Liver (tissue), 3 donors: ENCODE data around the gene EHBP1.

ENCODE experiments used
- EGR1 ChIP-seq, 2 donors: IDR thresholded peaks; 2 replicates each; pipeline ENCODE4 v1.6.1; 2016 to 2018; ENCODE audit warnings: antibody characterized with exemption in 2 of 2, low read depth in 2 of 2
- GABPA ChIP-seq, 2 donors: IDR thresholded peaks in 1 of 2; conservative IDR thresholded peaks in 1 of 2; 2 replicates each; pipeline ENCODE4 v1.6.1; 2016; ENCODE audit warnings: antibody characterized with exemption in 2 of 2, mild to moderate bottlenecking in 1 of 2, moderate library complexity in 1 of 2
- JUND ChIP-seq, 2 donors: IDR thresholded peaks; 2 replicates each; pipeline ENCODE4 v1.6.1; 2016; ENCODE audit warnings: antibody characterized with exemption in 2 of 2
- MAX ChIP-seq: IDR thresholded peaks from 2 replicates; pipeline ENCODE4 v1.6.1; 2016; ENCODE audit warnings: antibody characterized with exemption
- NR2F2 ChIP-seq: IDR thresholded peaks from 2 replicates; pipeline ENCODE4 v1.6.1; 2016; ENCODE audit warnings: antibody characterized with exemption
- RAD21 ChIP-seq, 2 donors: IDR thresholded peaks; 2 replicates each; pipeline ENCODE4 v1.6.1; 2016; ENCODE audit warnings: antibody characterized with exemption in 2 of 2, mild to moderate bottlenecking in 2 of 2
- REST ChIP-seq: IDR thresholded peaks from 2 replicates; pipeline ENCODE4 v1.6.1; 2016; ENCODE audit warnings: antibody characterized with exemption, mild to moderate bottlenecking
- RXRA ChIP-seq, 2 donors: IDR thresholded peaks; 2 replicates each; pipeline ENCODE4 v1.6.1; 2017 to 2018; ENCODE audit warnings: antibody characterized with exemption in 2 of 2, mild to moderate bottlenecking in 1 of 2
- SP1 ChIP-seq: IDR thresholded peaks from 2 replicates; pipeline ENCODE4 v1.6.1; 2018; ENCODE audit warnings: antibody characterized with exemption, mild to moderate bottlenecking
- TAF1 ChIP-seq: conservative IDR thresholded peaks from 2 replicates; pipeline ENCODE4 v1.6.1; 2016; ENCODE audit warnings: antibody characterized with exemption, mild to moderate bottlenecking
- YY1 ChIP-seq: IDR thresholded peaks from 2 replicates; pipeline ENCODE4 v1.6.1; 2016; ENCODE audit warnings: antibody characterized with exemption, mild to moderate bottlenecking
- TF ChIP-seq, protein P1 (sequence below): fragments of 150-350 bp; IDR thresholded peaks from 2 replicates; pipeline ENCODE4 v1.5.1; 2017; ENCODE audit warnings: improper control_type of control experiment, low read depth, low read length; ENCODE audit not compliant: missing input control
- TF ChIP-seq, protein P2 (sequence below): IDR thresholded peaks from 2 replicates; pipeline ENCODE4 v1.6.1; 2016; ENCODE audit warnings: antibody characterized with exemption
- TF ChIP-seq, protein P3 (sequence below): IDR thresholded peaks from 2 replicates; pipeline ENCODE4 v1.6.1; 2016; ENCODE audit warnings: antibody characterized with exemption
- donor health status: healthy.
- donor health status: healthy.

GRCh38 chr2:63066265-63066664 is 360.8 kb downstream of the EHBP1 start:
- TF ChIP-seq, protein P1, sequence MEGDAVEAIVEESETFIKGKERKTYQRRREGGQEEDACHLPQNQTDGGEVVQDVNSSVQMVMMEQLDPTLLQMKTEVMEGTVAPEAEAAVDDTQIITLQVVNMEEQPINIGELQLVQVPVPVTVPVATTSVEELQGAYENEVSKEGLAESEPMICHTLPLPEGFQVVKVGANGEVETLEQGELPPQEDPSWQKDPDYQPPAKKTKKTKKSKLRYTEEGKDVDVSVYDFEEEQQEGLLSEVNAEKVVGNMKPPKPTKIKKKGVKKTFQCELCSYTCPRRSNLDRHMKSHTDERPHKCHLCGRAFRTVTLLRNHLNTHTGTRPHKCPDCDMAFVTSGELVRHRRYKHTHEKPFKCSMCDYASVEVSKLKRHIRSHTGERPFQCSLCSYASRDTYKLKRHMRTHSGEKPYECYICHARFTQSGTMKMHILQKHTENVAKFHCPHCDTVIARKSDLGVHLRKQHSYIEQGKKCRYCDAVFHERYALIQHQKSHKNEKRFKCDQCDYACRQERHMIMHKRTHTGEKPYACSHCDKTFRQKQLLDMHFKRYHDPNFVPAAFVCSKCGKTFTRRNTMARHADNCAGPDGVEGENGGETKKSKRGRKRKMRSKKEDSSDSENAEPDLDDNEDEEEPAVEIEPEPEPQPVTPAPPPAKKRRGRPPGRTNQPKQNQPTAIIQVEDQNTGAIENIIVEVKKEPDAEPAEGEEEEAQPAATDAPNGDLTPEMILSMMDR: no peak
- no peak for TF ChIP-seq MAX
- TF ChIP-seq TAF1: no peak
- TF ChIP-seq YY1: no peak
- no peak for TF ChIP-seq JUND (IDR thresholded peaks at IDR 0.05)
- TF ChIP-seq, protein P2, sequence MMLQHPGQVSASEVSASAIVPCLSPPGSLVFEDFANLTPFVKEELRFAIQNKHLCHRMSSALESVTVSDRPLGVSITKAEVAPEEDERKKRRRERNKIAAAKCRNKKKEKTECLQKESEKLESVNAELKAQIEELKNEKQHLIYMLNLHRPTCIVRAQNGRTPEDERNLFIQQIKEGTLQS: no peak
- no peak for TF ChIP-seq REST
- no peak for TF ChIP-seq NR2F2
- TF ChIP-seq, protein P3, sequence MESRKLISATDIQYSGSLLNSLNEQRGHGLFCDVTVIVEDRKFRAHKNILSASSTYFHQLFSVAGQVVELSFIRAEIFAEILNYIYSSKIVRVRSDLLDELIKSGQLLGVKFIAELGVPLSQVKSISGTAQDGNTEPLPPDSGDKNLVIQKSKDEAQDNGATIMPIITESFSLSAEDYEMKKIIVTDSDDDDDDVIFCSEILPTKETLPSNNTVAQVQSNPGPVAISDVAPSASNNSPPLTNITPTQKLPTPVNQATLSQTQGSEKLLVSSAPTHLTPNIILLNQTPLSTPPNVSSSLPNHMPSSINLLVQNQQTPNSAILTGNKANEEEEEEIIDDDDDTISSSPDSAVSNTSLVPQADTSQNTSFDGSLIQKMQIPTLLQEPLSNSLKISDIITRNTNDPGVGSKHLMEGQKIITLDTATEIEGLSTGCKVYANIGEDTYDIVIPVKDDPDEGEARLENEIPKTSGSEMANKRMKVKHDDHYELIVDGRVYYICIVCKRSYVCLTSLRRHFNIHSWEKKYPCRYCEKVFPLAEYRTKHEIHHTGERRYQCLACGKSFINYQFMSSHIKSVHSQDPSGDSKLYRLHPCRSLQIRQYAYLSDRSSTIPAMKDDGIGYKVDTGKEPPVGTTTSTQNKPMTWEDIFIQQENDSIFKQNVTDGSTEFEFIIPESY: no peak
- TF ChIP-seq GABPA (IDR thresholded peaks at IDR 0.05 in 1 of 2, conservative IDR thresholded peaks at IDR 0.05 in 1 of 2): no peak
- no peak for TF ChIP-seq RAD21 (IDR thresholded peaks at IDR 0.05)
- no peak for TF ChIP-seq EGR1 (IDR thresholded peaks at IDR 0.05; ENCODE audit: low read depth in 2 of 2)
- no peak for TF ChIP-seq RXRA (IDR thresholded peaks at IDR 0.05)
- TF ChIP-seq SP1: no peak
